H1 (cell line): ENCODE data around the gene ACACA. TPM values are rescaled to one million over a fixed set of nuclear protein-coding genes. Genes with fewer than 3 reads are reported as not detected.

Experiments
- CTCF ChIA-PET: fragments of 300-600 bp; sonication (Branson Sonifier 250); formaldehyde crosslinking; loops from one replicate; lab custom pipeline; 2021; ENCODE audit not compliant: partially characterized antibody; lab: Charles Lee
- POLR2A ChIA-PET: fragments of 300-600 bp; sonication (Branson Sonifier 250); formaldehyde crosslinking; loops from one replicate; lab custom pipeline; 2021; ENCODE audit warnings: inconsistent platforms; ENCODE audit not compliant: partially characterized antibody; lab: Charles Lee
- DNase-seq, 2 experiments: peaks; one replicate each; pipeline versions ENCODE4 v3.0.0 to v3.0.0-alpha.2; 2010 to 2022; ENCODE audit warnings: low spot score in 2 of 2, low read depth in 1 of 2, mixed read lengths in 1 of 2
- FAIRE-seq: peaks from 2 replicates; lab custom pipeline; 2011; peaks lifted over from hg19 to GRCh38; lab: Jason Lieb, UNC
- H2AFZ ChIP-seq: 2 replicates; pipeline ENCODE4 v1.8.1; 2012; ENCODE audit warnings: low read length, inconsistent platforms
- H2AK5ac ChIP-seq: 2 replicates; pipeline ENCODE4 v1.6.1; 2013; ENCODE audit warnings: low read depth, low read length
- H2BK120ac ChIP-seq: replicated peaks from 2 replicates; pipeline ENCODE3; 2013; ENCODE audit warnings: low read depth, low read length, inconsistent platforms
- H2BK12ac ChIP-seq: 2 replicates; pipeline ENCODE4 v1.6.1; 2013; ENCODE audit warnings: low read depth, low read length
- H2BK15ac ChIP-seq: 2 replicates; pipeline ENCODE4 v1.6.1; 2013; ENCODE audit warnings: low read length
- H2BK20ac ChIP-seq: 2 replicates; pipeline ENCODE4 v1.6.1; 2013; ENCODE audit warnings: low read length
- H2BK5ac ChIP-seq: 2 replicates; pipeline ENCODE4 v1.6.1; 2013; ENCODE audit warnings: low read depth, low read length
- H3K14ac ChIP-seq: 2 replicates; pipeline ENCODE4 v1.6.1; 2013; ENCODE audit warnings: inconsistent platforms; ENCODE audit not compliant: insufficient read length
- H3K18ac ChIP-seq: 2 replicates; pipeline ENCODE4 v1.6.1; 2013; ENCODE audit warnings: low read length; ENCODE audit errors: extremely low read depth
- H3K23ac ChIP-seq: 2 replicates; pipeline ENCODE4 v1.6.1; 2013; ENCODE audit warnings: inconsistent platforms; ENCODE audit not compliant: insufficient read length
- H3K23me2 ChIP-seq: 2 replicates; pipeline ENCODE4 v1.6.1; 2013; ENCODE audit warnings: low read depth, low read length
- H3K27ac ChIP-seq: 2 replicates; pipeline ENCODE4 v1.6.1; 2011; ENCODE audit warnings: low read depth, low read length, inconsistent platforms
- H3K27me3 ChIP-seq, 4 experiments: replicated peaks in 1 of 4; 1 replicate in 1 of 4; 2 replicates in 3 of 4; pipeline versions ENCODE4 v1.6.1 to v1.8.1; 2011 to 2013; ENCODE audit warnings: low read length in 3 of 4, mild to moderate bottlenecking in 3 of 4, inconsistent platforms in 2 of 4, mixed read lengths in 2 of 4, moderate library complexity in 1 of 4; ENCODE audit not compliant: control insufficient read depth in 3 of 4, insufficient read depth in 3 of 4; ENCODE audit errors: extremely low read depth in 1 of 4
- H3K36me3 ChIP-seq, 4 experiments: 2 replicates each; pipeline versions ENCODE4 v1.6.1 to v1.8.1; 2011 to 2013; ENCODE audit warnings: mild to moderate bottlenecking in 4 of 4, low read length in 3 of 4, moderate library complexity in 2 of 4, control low read depth in 1 of 4, inconsistent platforms in 1 of 4; ENCODE audit not compliant: insufficient read depth in 4 of 4, control insufficient read depth in 2 of 4
- H3K4ac ChIP-seq: replicated peaks from 2 replicates; pipeline ENCODE3; 2013; ENCODE audit warnings: low read length, low read depth, mixed read lengths, inconsistent platforms; ENCODE audit not compliant: insufficient read length
- H3K4me1 ChIP-seq, 4 experiments: replicated peaks in 1 of 4; 1 replicate in 1 of 4; 2 replicates in 3 of 4; pipeline versions ENCODE4 v1.6.1 to v1.8.1; 2011 to 2013; ENCODE audit warnings: low read length in 3 of 4, inconsistent platforms in 2 of 4, mixed read lengths in 1 of 4; ENCODE audit not compliant: insufficient read depth in 4 of 4, control insufficient read depth in 3 of 4
- H3K4me2 ChIP-seq, 2 experiments: 2 replicates each; pipeline versions ENCODE4 v1.6.1 to v1.8.1; 2011 to 2013; ENCODE audit warnings: low read depth in 2 of 2, low read length in 2 of 2, control low read depth in 1 of 2, inconsistent platforms in 1 of 2, mild to moderate bottlenecking in 1 of 2; ENCODE audit not compliant: insufficient read depth in 1 of 2
- H3K4me3 ChIP-seq, 4 experiments: fragments of 200-600, 300-600 bp in 1 of 4; sonication (generic), shearing (Covaris generic), sonication (Bioruptor Twin) in 1 of 4; 2 replicates each; pipeline versions ENCODE4 v1.5.1 to v1.8.1; 2011 to 2016; ENCODE audit warnings: low read length in 4 of 4, low read depth in 3 of 4, control low read depth in 2 of 4, inconsistent platforms in 2 of 4, mild to moderate bottlenecking in 2 of 4, mixed read lengths in 1 of 4, moderate library complexity in 1 of 4; ENCODE audit not compliant: insufficient read depth in 2 of 4; ENCODE audit errors: extremely low read depth in 1 of 4
- H3K56ac ChIP-seq: replicated peaks from 2 replicates; pipeline ENCODE3; 2013; ENCODE audit warnings: low read depth, mild to moderate bottlenecking, mixed read lengths, low read length, inconsistent platforms; ENCODE audit not compliant: insufficient read length
- H3K79me1 ChIP-seq: 2 replicates; pipeline ENCODE4 v1.6.1; 2013; ENCODE audit warnings: low read depth, low read length, control low read depth
- H3K79me2 ChIP-seq, 2 experiments: 2 replicates each; pipeline versions ENCODE4 v1.6.1 to v1.8.1; 2012 to 2013; ENCODE audit warnings: low read length in 2 of 2, mild to moderate bottlenecking in 2 of 2, inconsistent platforms in 1 of 2; ENCODE audit not compliant: insufficient read depth in 2 of 2, control insufficient read depth in 1 of 2
- H3K9ac ChIP-seq, 4 experiments: replicated peaks in 1 of 4; 1 replicate in 1 of 4; 2 replicates in 3 of 4; pipeline versions ENCODE4 v1.6.1 to v1.8.1; 2011 to 2013; ENCODE audit warnings: low read depth in 3 of 4, low read length in 3 of 4, control low read depth in 2 of 4, mild to moderate bottlenecking in 2 of 4, moderate library complexity in 2 of 4, inconsistent platforms in 1 of 4; ENCODE audit errors: extremely low read depth in 1 of 4
- H3K9me3 ChIP-seq, 2 experiments: 2 replicates each; pipeline versions ENCODE4 v1.6.1 to v1.8.1; 2012 to 2013; ENCODE audit warnings: mild to moderate bottlenecking in 2 of 2, moderate library complexity in 2 of 2, control low read depth in 1 of 2, inconsistent platforms in 1 of 2, low read depth in 1 of 2, low read length in 1 of 2, mixed read lengths in 1 of 2; ENCODE audit not compliant: insufficient read depth in 2 of 2
- H4K20me1 ChIP-seq, 2 experiments: replicated peaks in 1 of 2; 2 replicates each; pipeline versions ENCODE3 to v1.8.1; 2011 to 2013; ENCODE audit warnings: inconsistent platforms in 2 of 2, low read length in 2 of 2, mild to moderate bottlenecking in 1 of 2; ENCODE audit not compliant: insufficient read depth in 2 of 2, control insufficient read depth in 1 of 2
- H4K5ac ChIP-seq: 2 replicates; pipeline ENCODE4 v1.6.1; 2013; ENCODE audit warnings: low read length, low read depth, mixed read lengths, inconsistent platforms; ENCODE audit not compliant: insufficient read length
- H4K8ac ChIP-seq: 2 replicates; pipeline ENCODE4 v1.8.0; 2013; ENCODE audit warnings: mild to moderate bottlenecking, moderate library complexity, low read length, inconsistent platforms; ENCODE audit not compliant: insufficient read depth; ENCODE audit errors: extremely low read depth
- H4K91ac ChIP-seq: replicated peaks from 2 replicates; pipeline ENCODE3; 2013; ENCODE audit warnings: low read length, mixed read lengths, inconsistent platforms; ENCODE audit not compliant: insufficient read length
- BACH1 ChIP-seq: IDR thresholded peaks from 2 replicates; pipeline ENCODE4 v1.6.1; 2012; ENCODE audit warnings: low read length, improper control_type of control experiment
- BRCA1 ChIP-seq: IDR thresholded peaks from 2 replicates; pipeline ENCODE4 v1.6.1; 2012; ENCODE audit warnings: low read depth, low read length, improper control_type of control experiment
- TBP ChIP-seq: IDR thresholded peaks from 2 replicates; pipeline ENCODE4 v1.6.1; 2011; ENCODE audit warnings: low read depth, low read length, improper control_type of control experiment
- WGBS, 2 experiments: shearing (Covaris generic) in 1 of 2; methylation state at CpG; one replicate each; pipeline versions ENCODE4 v1.1.6 to v1.1.7; 2013 to 2015; ENCODE audit warnings: low lambda C conversion rate in 2 of 2, mixed read lengths in 2 of 2, inconsistent platforms in 1 of 2, low coverage in 1 of 2, missing lambda C conversion rate in 1 of 2; ENCODE audit not compliant: insufficient replicate concordance in 2 of 2, insufficient coverage in 1 of 2, insufficient read length in 1 of 2; ENCODE audit errors: extremely low coverage in 1 of 2, missing lambda C conversion rate in 1 of 2; 5-methylcytosine and 5-hydroxymethylcytosine counted together
- polyA plus RNA-seq, 7 experiments: library from polyadenylated mRNA; depleted of rRNA in 3 of 7; stranded (reverse) in 5 of 7; unstranded in 2 of 7; fragments of >200 nt in 5 of 7; fragments of 200-250 nt in 2 of 7; gene quantifications; 1 replicate in 5 of 7; 2 replicates in 1 of 7; 4 replicates in 1 of 7; pipeline versions ENCODE4 v1.2.1 to v1.2.3, GENCODE V29; 2011 to 2013; ENCODE audit warnings: missing spikeins in 2 of 7, mixed read lengths in 2 of 7
- total RNA-seq: library from RNA; stranded (reverse); fragmentation: NEBNext Ultra II Directional; extraction: Animal tissue kit (Norgen Biotek cat#: 25700); gene quantifications from 2 replicates; pipeline ENCODE4 v1.2.1, GENCODE V29; 2021

The ACACA gene
- total and polyA plus RNA-seq, 2 of the 8 experiments (the other 6 are each of a cell fraction or from before 2014, with no cell fraction given) = 74.0 to 160 TPM

- H3K27me3 ChIP-seq = no peaks in the 10 kb centered on the region; a peak in 1 of 7 replicates
- H3K79me1 ChIP-seq = no peaks in the 10 kb centered on the region
- H3K18ac ChIP-seq = peak overlapping the region; percentile 84; the same call in 1 of the 2 replicates
- H4K8ac ChIP-seq = peak overlapping the region; percentile 47
- H2BK12ac ChIP-seq = peak overlapping the region; percentile 94; the same call in 1 of the 2 replicates
- H3K23me2 ChIP-seq = no peaks in the 10 kb centered on the region; the same call in 1 of the 2 replicates
- FAIRE-seq = no peak
- no peak for TF ChIP-seq BRCA1
- peak; percentile 10; the same call in 1 of the 2 replicates for TF ChIP-seq BACH1
- TF ChIP-seq TBP = peak; percentile 32; the same call in 1 of the 2 replicates
- WGBS, 2 experiments = 39% methylated on average over 23 of the region's 23 CpGs; no CpG with 5 or more reads in 1 of the 2 experiments
- H3K23ac ChIP-seq = no peak overlapping the region
- no peak for DNase-seq
- H2AFZ ChIP-seq = no peak overlapping the region
- H4K20me1 ChIP-seq = no peaks in the 10 kb centered on the region
- H3K4me2 ChIP-seq = peak overlapping the region; percentile 46 to 64; a peak in 3 of 4 replicates
- H3K56ac ChIP-seq = no peak overlapping the region
- no peak overlapping the region for H3K9ac ChIP-seq
- ChIA-PET CTCF (interaction anchor here (0.6 to 1.9 kb wide), 8 partner anchors 16 to 440 kb away, joined by 3 to 7 read pairs (median 4); no protein-coding TSS in a partner anchor), POLR2A (interaction anchor here (0.5 to 1.2 kb wide), 2 partner anchors 17 to 59 kb away, joined by 3 to 4 read pairs; no protein-coding TSS in a partner anchor)
- H3K4me3 ChIP-seq = peak overlapping the region in 1 of 4 experiments; percentile 40; a peak in 2 of 8 replicates
- peaks cover 21 to 52% (median 37%) of the 10 kb centered on the region in 4 experiments for H3K4me1 ChIP-seq
- H4K91ac ChIP-seq = peak overlapping the region; percentile 83
- no peaks in the 10 kb centered on the region for H3K79me2 ChIP-seq
- H3K36me3 ChIP-seq = no peaks in the 10 kb centered on the region
- H4K5ac ChIP-seq = peak overlapping the region; percentile 91
- no peak overlapping the region; the same call in 1 of the 2 replicates for H3K27ac ChIP-seq
- no peak overlapping the region for H3K14ac ChIP-seq
- peak overlapping the region; percentile 83; the same call in 1 of the 2 replicates for H2BK20ac ChIP-seq
- H2BK15ac ChIP-seq = peak overlapping the region; percentile 48; the same call in 1 of the 2 replicates
- H3K9me3 ChIP-seq = no peaks in the 10 kb centered on the region
- H2AK5ac ChIP-seq = no peak overlapping the region
- peak overlapping the region; percentile 45 for H2BK120ac ChIP-seq
- H3K4ac ChIP-seq = peak overlapping the region; percentile 61
- H2BK5ac ChIP-seq = peak overlapping the region; percentile 68; the same call in 1 of the 2 replicates
Observed at GRCh38 chr17:37065486-37066321, 340.9 kb downstream of the ACACA start.
